ENCODE data around the gene ANO10. TPM values are rescaled to one million over a fixed set of nuclear protein-coding genes. Genes with fewer than 3 reads are reported as not detected.

ANO10 gene
- total and polyA plus RNA-seq, 2 of the 8 experiments (the other 6 are each of a cell fraction or from before 2014, with no cell fraction given) = 38.0 to 53.2 TPM

GRCh38 chr3:43409506-43409905, 212.3 kb downstream of the ANO10 start:
- no peak for FAIRE-seq
- WGBS, 2 experiments (ENCODE audit: extremely low coverage in 1 of 2, insufficient coverage in 1 of 2, insufficient read length in 1 of 2, insufficient replicate concordance in 2 of 2, low coverage in 1 of 2, low lambda C conversion rate in 2 of 2, missing lambda C conversion rate in 1 of 2) = 90% methylated on average over 4 of the region's 4 CpGs; no CpG with 5 or more reads in 1 of the 2 experiments
- CTCF ChIA-PET (ENCODE audit: partially characterized antibody) = no interaction called here

More at GRCh38 chr3:43409506-43409905, 212.3 kb downstream of the ANO10 start:
- Histone ChIP-seq H3K4me1 (replicated peaks in 1 of 4; ENCODE audit: control insufficient read depth in 3 of 4, insufficient read depth in 4 of 4, low read length in 3 of 4) (no peaks in the 10 kb centered on the region), H3K56ac (replicated peaks; ENCODE audit: insufficient read length, low read depth, low read length) (no peak overlapping the region), H3K14ac (ENCODE audit: insufficient read length) (no peak overlapping the region), H2BK20ac (ENCODE audit: low read length) (no peak overlapping the region), H3K4ac (replicated peaks; ENCODE audit: insufficient read length, low read depth, low read length) (no peak overlapping the region), H2BK15ac (ENCODE audit: low read length) (no peak overlapping the region), H3K79me1 (ENCODE audit: low read depth, low read length) (no peaks in the 10 kb centered on the region), H4K5ac (ENCODE audit: insufficient read length, low read depth, low read length) (no peak overlapping the region), H2BK5ac (ENCODE audit: low read depth, low read length) (no peak overlapping the region), H2BK12ac (ENCODE audit: low read depth, low read length) (no peak overlapping the region), H4K91ac (replicated peaks; ENCODE audit: insufficient read length, low read length) (no peak overlapping the region), H3K27me3 (replicated peaks in 1 of 4; ENCODE audit: control insufficient read depth in 3 of 4, extremely low read depth in 1 of 4, insufficient read depth in 3 of 4, low read length in 3 of 4) (no peaks in the 10 kb centered on the region), H3K36me3 (ENCODE audit: control insufficient read depth in 2 of 4, insufficient read depth in 4 of 4, low read length in 3 of 4) (no peaks in the 10 kb centered on the region), H2BK120ac (replicated peaks; ENCODE audit: low read depth, low read length) (no peak overlapping the region), H4K20me1 (replicated peaks in 1 of 2; ENCODE audit: control insufficient read depth in 1 of 2, insufficient read depth in 2 of 2, low read length in 2 of 2) (peaks cover 1 to 3% of the 10 kb centered on the region in 2 experiments), H3K4me3 (ENCODE audit: extremely low read depth in 1 of 4, insufficient read depth in 2 of 4, low read depth in 3 of 4, low read length in 4 of 4) (no peak overlapping the region), H4K8ac (ENCODE audit: extremely low read depth, insufficient read depth, low read length) (no peak overlapping the region), H2AFZ (ENCODE audit: low read length) (no peak overlapping the region), H3K23me2 (ENCODE audit: low read depth, low read length) (no peaks in the 10 kb centered on the region), H3K4me2 (ENCODE audit: insufficient read depth in 1 of 2, low read depth in 2 of 2, low read length in 2 of 2) (no peak overlapping the region), H3K9ac (replicated peaks in 1 of 4; ENCODE audit: extremely low read depth in 1 of 4, low read depth in 3 of 4, low read length in 3 of 4) (no peak overlapping the region), H2AK5ac (ENCODE audit: low read depth, low read length) (no peak overlapping the region), H3K23ac (ENCODE audit: insufficient read length) (no peak overlapping the region), H3K79me2 (ENCODE audit: control insufficient read depth in 1 of 2, insufficient read depth in 2 of 2, low read length in 2 of 2) (no peaks in the 10 kb centered on the region), H3K27ac (ENCODE audit: low read depth, low read length) (no peak overlapping the region), H3K9me3 (ENCODE audit: insufficient read depth in 2 of 2, low read depth in 1 of 2, low read length in 1 of 2) (no peaks in the 10 kb centered on the region), H3K18ac (ENCODE audit: extremely low read depth, low read length) (no peak overlapping the region)
- POLR2A ChIA-PET (ENCODE audit: partially characterized antibody) = interaction anchor here (1.2 kb wide), 1 partner anchor 15 kb away, joined by 3 read pairs; no protein-coding TSS in a partner anchor
- DNase-seq (ENCODE audit: low read depth in 1 of 2, low spot score in 2 of 2) = no peak
- TF ChIP-seq KDM1A (IDR thresholded peaks at IDR 0.05; ENCODE audit: borderline replicate concordance, low read length) (no peak), MAFK (IDR thresholded peaks at IDR 0.05; ENCODE audit: low read depth, low read length) (no peak), POLR2A (IDR thresholded peaks at IDR 0.05; ENCODE audit: control extremely low read depth in 1 of 2, low read depth in 2 of 2, low read length in 2 of 2) (no peak), TBP (IDR thresholded peaks at IDR 0.05; ENCODE audit: low read depth, low read length) (no peak), TAF7 (optimal IDR thresholded peaks at IDR 0.05; ENCODE audit: borderline replicate concordance, low read depth, low read length) (no peak)

All from H1 (cell line).